Neutrophil (primary cell): ENCODE data around the gene ENG.

Experiments used
- H3K27ac ChIP-seq: fragments of 200-600 bp; sonication (generic); 2 replicates; pipeline ENCODE4 v1.5.1; 2016; ENCODE audit warnings: mild to moderate bottlenecking, moderate library complexity
- H3K27me3 ChIP-seq: fragments of 200-600 bp; sonication (generic); 2 replicates; pipeline ENCODE4 v1.6.0; 2016; ENCODE audit warnings: mild to moderate bottlenecking
- H3K36me3 ChIP-seq: fragments of 200-600 bp; sonication (generic); 2 replicates; pipeline ENCODE4 v1.5.1; 2017
- H3K4me1 ChIP-seq, 2 experiments: fragments of 200-600 bp in 1 of 2; sonication (generic) in 1 of 2; 1 replicate in 1 of 2; 2 replicates in 1 of 2; pipeline versions ENCODE4 v1.5.1 to v1.6.1; 2013 to 2016; ENCODE audit warnings: low read depth in 1 of 2, low read length in 1 of 2, mild to moderate bottlenecking in 1 of 2, moderate library complexity in 1 of 2; ENCODE audit not compliant: control insufficient read depth in 1 of 2, insufficient read depth in 1 of 2
- H3K4me3 ChIP-seq, 2 experiments: fragments of 200-600 bp in 1 of 2; sonication (generic) in 1 of 2; 1 replicate in 1 of 2; 2 replicates in 1 of 2; pipeline ENCODE4 v1.5.1; 2013 to 2016; ENCODE audit warnings: low read depth in 1 of 2, low read length in 1 of 2, mild to moderate bottlenecking in 1 of 2, moderate library complexity in 1 of 2
- H3K9me3 ChIP-seq: fragments of 200-600 bp; sonication (generic); 2 replicates; pipeline ENCODE4 v1.5.1; 2016
- CTCF ChIP-seq: fragments of 200-600 bp; sonication (generic); IDR thresholded peaks from 2 replicates; pipeline ENCODE4 v1.5.1; 2016; ENCODE audit warnings: antibody characterized with exemption

Gene ENG

GRCh38 chr9:127822108-127822507 is 32.4 kb downstream of the ENG start:
- Histone ChIP-seq H3K27me3 (no peaks in the 10 kb centered on the region), H3K36me3 (no peaks in the 10 kb centered on the region), H3K9me3 (no peaks in the 10 kb centered on the region), H3K4me1 (no peaks in the 10 kb centered on the region), H3K4me3 (no peak overlapping the region), H3K27ac (no peak overlapping the region)
- TF ChIP-seq CTCF: no peak

- H3K4me1 ChIP-seq: no peaks in the 10 kb centered on the region
- H3K27ac ChIP-seq: no peak overlapping the region
- no peaks in the 10 kb centered on the region for H3K36me3 ChIP-seq
- H3K4me3 ChIP-seq: no peak overlapping the region
- no peak for TF ChIP-seq CTCF
- no peaks in the 10 kb centered on the region for H3K27me3 ChIP-seq
- no peaks in the 10 kb centered on the region for H3K9me3 ChIP-seq
Observed at GRCh38 chr9:127818574-127818973, 35.9 kb downstream of the ENG start.

GRCh38 chr9:127817881-127818434 is 36.5 kb downstream of the ENG start:
- TF ChIP-seq CTCF: no peak
- peaks cover 5% of the 10 kb centered on the region for H3K36me3 ChIP-seq
- H3K27ac ChIP-seq: no peak overlapping the region
- H3K9me3 ChIP-seq: no peaks in the 10 kb centered on the region
- H3K27me3 ChIP-seq: no peaks in the 10 kb centered on the region
- no peaks in the 10 kb centered on the region for H3K4me1 ChIP-seq
- no peak overlapping the region for H3K4me3 ChIP-seq

GRCh38 chr9:127816728-127817127 is 37.7 kb downstream of the ENG start:
- Histone ChIP-seq H3K9me3 (no peaks in the 10 kb centered on the region), H3K27ac (no peak overlapping the region), H3K4me3 (no peak overlapping the region), H3K36me3 (peaks cover 9% of the 10 kb centered on the region), H3K27me3 (no peaks in the 10 kb centered on the region), H3K4me1 (no peaks in the 10 kb centered on the region)
- no peak for TF ChIP-seq CTCF

- H3K36me3 ChIP-seq: peaks cover 9% of the 10 kb centered on the region
Observed at GRCh38 chr9:127816362-127816725, 38.1 kb downstream of the ENG start.

More at GRCh38 chr9:127816362-127816725, 38.1 kb downstream of the ENG start:
- Histone ChIP-seq H3K4me1 (no peaks in the 10 kb centered on the region), H3K9me3 (no peaks in the 10 kb centered on the region), H3K4me3 (no peak overlapping the region), H3K27ac (no peak overlapping the region), H3K27me3 (no peaks in the 10 kb centered on the region)
- no peak for TF ChIP-seq CTCF
